ENCODE measurements around the gene TNS1.

TNS1 gene

GRCh38 chr2:217942731-217943335, 60.0 kb downstream of the TNS1 start:
- DNase-seq (ENCODE audit: low read depth): no peak

GRCh38 chr2:217941886-217942728, 60.7 kb downstream of the TNS1 start:
- DNase-seq (ENCODE audit: low read depth): no peak

GRCh38 chr2:217941339-217941738, 61.5 kb downstream of the TNS1 start:
- no peak for DNase-seq (ENCODE audit: low read depth)

GRCh38 chr2:217940261-217941220, 62.3 kb downstream of the TNS1 start:
- no peak for DNase-seq (ENCODE audit: low read depth)

GRCh38 chr2:217939629-217940245, 63.1 kb downstream of the TNS1 start:
- DNase-seq (ENCODE audit: low read depth): no peak

GRCh38 chr2:217939220-217939619, 63.6 kb downstream of the TNS1 start:
- DNase-seq (ENCODE audit: low read depth): no peak

- no peak for DNase-seq (ENCODE audit: low read depth)
These were observed 64.8 kb downstream of the TNS1 start for GRCh38 chr2:217938036-217938435.

- no peak for DNase-seq (ENCODE audit: low read depth)
These were observed 65.3 kb downstream of the TNS1 start for GRCh38 chr2:217937446-217937845.

- no peak for DNase-seq (ENCODE audit: low read depth)
These were observed 65.8 kb downstream of the TNS1 start for GRCh38 chr2:217936952-217937351.

- no peak for DNase-seq (ENCODE audit: low read depth)
These were observed 66.7 kb downstream of the TNS1 start for GRCh38 chr2:217935901-217936684.

- DNase-seq (ENCODE audit: low read depth): no peak
These were observed 67.4 kb downstream of the TNS1 start for GRCh38 chr2:217935235-217935879.

GRCh38 chr2:217934321-217935131, 68.3 kb downstream of the TNS1 start:
- DNase-seq (ENCODE audit: low read depth): no peak

GRCh38 chr2:217933617-217933993, 69.2 kb downstream of the TNS1 start:
- no peak for DNase-seq (ENCODE audit: low read depth)

- DNase-seq (ENCODE audit: low read depth): no peak
These were observed 69.8 kb downstream of the TNS1 start for GRCh38 chr2:217932803-217933616.

GRCh38 chr2:217931846-217932560, 70.8 kb downstream of the TNS1 start:
- no peak for DNase-seq (ENCODE audit: low read depth)

GRCh38 chr2:217930761-217931563, 71.8 kb downstream of the TNS1 start:
- DNase-seq (ENCODE audit: low read depth): no peak

Data from stimulated activated CD8-positive, alpha-beta memory T cell treated with anti-CD3 and anti-CD28 coated beads, Interleukin-12 subunit alpha, Interleukin-12 subunit beta, amount 100 ng/mL, for 1 hour (primary cell).